Measurements from ENCODE around the gene SOX1.
A peak's percentile ranks its signal among the peaks of the same experiment; 100 is the strongest.

SOX1 gene

GRCh38 chr13:112059457-112060281 lies 7.3 kb upstream of the SOX1 start:
- no peak for DNase-seq

- no peak for DNase-seq
Measured at GRCh38 chr13:112060282-112060830, 6.6 kb upstream of the SOX1 start.

- peak in 1 of 2 experiments; percentile 20 for DNase-seq
Measured at GRCh38 chr13:112060899-112061366, 6.0 kb upstream of the SOX1 start.

GRCh38 chr13:112061367-112062061 lies 5.4 kb upstream of the SOX1 start:
- peak in 1 of 2 experiments; percentile 20 for DNase-seq

GRCh38 chr13:112062072-112062567 lies 4.8 kb upstream of the SOX1 start:
- DNase-seq = peak in 1 of 2 experiments; percentile 19

- peak; percentile 20 to 28 for DNase-seq
Measured at GRCh38 chr13:112062571-112063570, 4.1 kb upstream of the SOX1 start.

GRCh38 chr13:112063807-112064206 lies 3.1 kb upstream of the SOX1 start:
- no peak for DNase-seq

GRCh38 chr13:112064222-112064621 lies 2.7 kb upstream of the SOX1 start:
- no peak for DNase-seq

GRCh38 chr13:112065521-112065866 lies 1.5 kb upstream of the SOX1 start:
- DNase-seq = no peak

GRCh38 chr13:112065867-112066623 lies 904 bp upstream of the SOX1 start:
- no peak for DNase-seq

GRCh38 chr13:112066624-112067004 lies 335 bp upstream of the SOX1 start:
- DNase-seq = peak; percentile 63 to 72

- peak; percentile 25 to 34 for DNase-seq
Measured at GRCh38 chr13:112067871-112068539, 1.1 kb downstream of the SOX1 start.

GRCh38 chr13:112068540-112069060 lies 1.7 kb downstream of the SOX1 start:
- DNase-seq = peak in 1 of 2 experiments; percentile 20

- peak in 1 of 2 experiments; percentile 24 for DNase-seq
Measured at GRCh38 chr13:112069061-112069844, 2.3 kb downstream of the SOX1 start.

- no peak for DNase-seq
Measured at GRCh38 chr13:112069845-112070251, 2.9 kb downstream of the SOX1 start.

GRCh38 chr13:112071102-112071722 lies 4.3 kb downstream of the SOX1 start:
- DNase-seq = no peak

GRCh38 chr13:112071723-112072533 lies 5.0 kb downstream of the SOX1 start:
- DNase-seq = no peak

GRCh38 chr13:112072534-112073244 lies 5.7 kb downstream of the SOX1 start:
- DNase-seq = no peak
